GM10847 (cell line): Measurements from ENCODE around the gene CLP1.

Source experiments
- POLR2A ChIP-seq: IDR thresholded peaks from 2 replicates; pipeline ENCODE4 v1.6.1; 2011; ENCODE audit not compliant: insufficient read length; ENCODE audit errors: extremely low read depth

CLP1 gene

GRCh38 chr11:57637626-57638004 is 19.9 kb upstream of the CLP1 start:
- no peak for TF ChIP-seq POLR2A

- no peak for TF ChIP-seq POLR2A
These were observed 19.4 kb upstream of the CLP1 start for GRCh38 chr11:57638005-57638781.

GRCh38 chr11:57638811-57639320 is 18.7 kb upstream of the CLP1 start:
- TF ChIP-seq POLR2A: no peak

- TF ChIP-seq POLR2A: no peak
These were observed 18.1 kb upstream of the CLP1 start for GRCh38 chr11:57639321-57640067.

- no peak for TF ChIP-seq POLR2A
These were observed 17.3 kb upstream of the CLP1 start for GRCh38 chr11:57640068-57640800.

GRCh38 chr11:57641011-57641807 is 16.4 kb upstream of the CLP1 start:
- TF ChIP-seq POLR2A: no peak

- no peak for TF ChIP-seq POLR2A
These were observed 13.8 kb upstream of the CLP1 start for GRCh38 chr11:57643802-57644201.

GRCh38 chr11:57644748-57645688 is 12.5 kb upstream of the CLP1 start:
- TF ChIP-seq POLR2A: no peak

- TF ChIP-seq POLR2A: no peak
These were observed 11.9 kb upstream of the CLP1 start for GRCh38 chr11:57645689-57646085.

- TF ChIP-seq POLR2A: no peak
These were observed 11.3 kb upstream of the CLP1 start for GRCh38 chr11:57646194-57646798.

- no peak for TF ChIP-seq POLR2A
These were observed 10.7 kb upstream of the CLP1 start for GRCh38 chr11:57646799-57647303.

GRCh38 chr11:57647372-57647771 is 10.2 kb upstream of the CLP1 start:
- TF ChIP-seq POLR2A: no peak
